Testis (tissue), 3 donors: Measurements from ENCODE around the gene NTM. TPM values are rescaled to one million over a fixed set of nuclear protein-coding genes. Genes with fewer than 3 reads are reported as not detected.

Experiments used
- DNase-seq: peaks from one replicate; pipeline ENCODE4 v3.0.0-alpha.2; 2019
- H3K27ac ChIP-seq, 2 donors: fragments of 200-600 bp; sonication (generic); one replicate each; pipeline ENCODE4 v1.5.1; 2019
- H3K27me3 ChIP-seq: fragments of 200-600 bp; sonication (generic); one replicate; pipeline ENCODE4 v1.5.1; 2019
- H3K36me3 ChIP-seq: fragments of 200-600 bp; sonication (generic); one replicate; pipeline ENCODE4 v1.5.1; 2017; ENCODE audit warnings: low read depth; ENCODE audit errors: missing control alignments
- H3K4me1 ChIP-seq: fragments of 200-600 bp; sonication (generic); one replicate; pipeline ENCODE4 v1.5.1; 2019
- H3K4me3 ChIP-seq, 2 donors: fragments of 200-600 bp; sonication (generic); one replicate each; pipeline ENCODE4 v1.5.1; 2017 to 2019
- H3K9me3 ChIP-seq: fragments of 200-600 bp; sonication (generic); one replicate; pipeline ENCODE4 v1.5.1; 2017
- POLR2A ChIP-seq: fragments of 450-650 bp; IDR thresholded peaks from one replicate; pipeline ENCODE4 v1.6.1; 2017; ENCODE audit warnings: antibody characterized with exemption, mild to moderate bottlenecking, moderate library complexity
- WGBS, 2 donors: methylation state at CpG; one replicate each; pipeline ENCODE4 v1.1.5; 2018; 5-methylcytosine and 5-hydroxymethylcytosine counted together
- intact Hi-C: fragments of 100-400 bp; cut with DNase I; formaldehyde crosslinking; loops from one replicate; pipeline ENCODE4 v1.15.1; 2023; ENCODE audit warnings: low total_unique reads
- polyA plus RNA-seq: library from polyadenylated mRNA; stranded (reverse); fragments of 350-450 nt; fragmentation: Illumina TruSeq; extraction: RNeasy Lipid Tissue Mini Kit (QIAGEN cat#74804); gene quantifications from one replicate; pipeline ENCODE4 v1.2.3, GENCODE V29; 2014; ENCODE audit warnings: low read depth, low replicate concordance; ENCODE audit not compliant: insufficient read depth
- total RNA-seq, 2 donors: library from RNA; depleted of rRNA; stranded (reverse); fragments of >200 nt; gene quantifications; one replicate each; pipeline ENCODE4 v1.2.3, GENCODE V29; 2016
- TF ChIP-seq, protein P1 (sequence below), 3 experiments: fragments of 450-650 bp in 2 of 3; fragments of 200-600 bp in 1 of 3; sonication (generic) in 1 of 3; IDR thresholded peaks; one replicate each; pipeline ENCODE4 v1.5.1; 2016 to 2019; ENCODE audit warnings: antibody characterized with exemption in 3 of 3, mild to moderate bottlenecking in 2 of 3, moderate library complexity in 1 of 3

The NTM gene
- total and polyA plus RNA-seq, 3 donors from 2014 or later = 1.7 to 4.5 (median 1.8) TPM

DNA sequence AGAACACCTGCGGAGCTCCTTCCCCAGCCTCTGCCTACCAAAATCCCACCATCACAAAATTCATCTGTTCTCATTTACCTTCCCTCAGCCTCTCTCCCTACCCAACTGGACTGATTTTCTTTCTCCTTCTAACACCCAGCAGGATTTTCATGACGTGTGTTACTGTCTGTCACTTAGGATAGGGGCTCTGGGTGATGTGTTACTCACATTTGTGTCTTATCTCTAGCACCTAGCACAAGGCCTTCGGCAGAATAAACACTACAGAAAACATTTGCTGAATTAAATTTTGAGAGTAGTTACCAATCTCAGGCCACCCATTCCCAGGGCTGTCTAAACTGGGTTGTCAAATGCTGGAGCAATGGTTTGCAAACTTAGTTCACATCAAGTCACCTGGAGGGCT lies 88.0 kb downstream of the NTM start:
- no peak for DNase-seq
- Histone ChIP-seq H3K27ac (no peak overlapping the region), H3K36me3 (no peaks in the 10 kb centered on the region), H3K9me3 (no peaks in the 10 kb centered on the region), H3K27me3 (no peaks in the 10 kb centered on the region), H3K4me3 (no peak overlapping the region), H3K4me1 (peaks cover 15% of the 10 kb centered on the region)
- WGBS, 2 donors = 63 to 69% methylated on average over 3 of the region's 3 CpGs
- intact Hi-C loops = no loop called here
- TF ChIP-seq, protein P1, sequence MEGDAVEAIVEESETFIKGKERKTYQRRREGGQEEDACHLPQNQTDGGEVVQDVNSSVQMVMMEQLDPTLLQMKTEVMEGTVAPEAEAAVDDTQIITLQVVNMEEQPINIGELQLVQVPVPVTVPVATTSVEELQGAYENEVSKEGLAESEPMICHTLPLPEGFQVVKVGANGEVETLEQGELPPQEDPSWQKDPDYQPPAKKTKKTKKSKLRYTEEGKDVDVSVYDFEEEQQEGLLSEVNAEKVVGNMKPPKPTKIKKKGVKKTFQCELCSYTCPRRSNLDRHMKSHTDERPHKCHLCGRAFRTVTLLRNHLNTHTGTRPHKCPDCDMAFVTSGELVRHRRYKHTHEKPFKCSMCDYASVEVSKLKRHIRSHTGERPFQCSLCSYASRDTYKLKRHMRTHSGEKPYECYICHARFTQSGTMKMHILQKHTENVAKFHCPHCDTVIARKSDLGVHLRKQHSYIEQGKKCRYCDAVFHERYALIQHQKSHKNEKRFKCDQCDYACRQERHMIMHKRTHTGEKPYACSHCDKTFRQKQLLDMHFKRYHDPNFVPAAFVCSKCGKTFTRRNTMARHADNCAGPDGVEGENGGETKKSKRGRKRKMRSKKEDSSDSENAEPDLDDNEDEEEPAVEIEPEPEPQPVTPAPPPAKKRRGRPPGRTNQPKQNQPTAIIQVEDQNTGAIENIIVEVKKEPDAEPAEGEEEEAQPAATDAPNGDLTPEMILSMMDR (IDR thresholded peaks at IDR 0.05) = no peak
- no peak for TF ChIP-seq POLR2A

DNA sequence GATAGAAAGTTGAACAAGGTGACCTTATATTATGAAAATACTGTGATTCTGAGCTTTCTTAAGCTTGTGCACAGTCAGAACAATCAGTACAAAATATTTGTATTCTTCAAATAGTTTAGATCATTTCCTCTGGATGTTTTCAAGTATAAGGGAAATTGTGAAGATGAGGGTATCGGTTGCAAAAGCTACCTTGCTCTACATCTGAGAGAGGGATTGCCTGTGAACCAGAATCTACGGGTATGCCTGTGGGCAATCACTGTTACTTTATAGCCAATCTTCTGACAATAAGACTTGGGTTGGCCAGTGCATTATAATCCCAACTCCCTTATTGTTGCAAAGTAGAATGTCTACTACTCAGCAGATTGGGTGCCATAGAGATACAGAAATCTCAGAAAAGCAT lies 90.5 kb downstream of the NTM start:
- H3K4me1 ChIP-seq = peaks cover 6% of the 10 kb centered on the region
- H3K4me3 ChIP-seq = no peak overlapping the region
- WGBS, 2 donors = 77 to 83% methylated on average over 2 of the region's 2 CpGs
- no peaks in the 10 kb centered on the region for H3K36me3 ChIP-seq
- H3K27ac ChIP-seq = no peak overlapping the region
- intact Hi-C loops = no loop called here
- H3K27me3 ChIP-seq = no peaks in the 10 kb centered on the region
- no peaks in the 10 kb centered on the region for H3K9me3 ChIP-seq
- TF ChIP-seq, protein P1 (IDR thresholded peaks at IDR 0.05) = no peak
- no peak for TF ChIP-seq POLR2A
- DNase-seq = no peak

DNA sequence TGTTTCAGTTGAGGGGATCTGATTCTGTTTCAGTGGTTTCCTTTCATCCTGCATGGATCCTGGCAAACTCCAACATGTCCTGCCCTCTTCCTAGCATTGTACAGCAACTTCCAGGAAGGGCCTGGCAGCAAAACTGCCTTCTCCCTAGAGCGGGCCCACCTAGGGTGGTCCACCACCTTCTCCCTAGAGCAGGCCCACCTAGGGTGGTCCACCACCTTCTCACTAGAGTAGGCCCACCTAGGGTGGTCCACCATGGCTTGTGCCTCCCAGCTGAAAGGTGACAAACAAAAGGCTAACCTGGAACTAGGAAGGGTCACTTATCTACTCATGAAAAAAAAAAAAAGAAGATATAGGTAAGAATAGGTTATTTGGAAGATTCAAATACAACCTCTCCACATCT lies 92.2 kb downstream of the NTM start:
- WGBS, 2 donors = 89 to 100% methylated on average over 1 of the region's 1 CpG
- H3K9me3 ChIP-seq = no peaks in the 10 kb centered on the region

DNA sequence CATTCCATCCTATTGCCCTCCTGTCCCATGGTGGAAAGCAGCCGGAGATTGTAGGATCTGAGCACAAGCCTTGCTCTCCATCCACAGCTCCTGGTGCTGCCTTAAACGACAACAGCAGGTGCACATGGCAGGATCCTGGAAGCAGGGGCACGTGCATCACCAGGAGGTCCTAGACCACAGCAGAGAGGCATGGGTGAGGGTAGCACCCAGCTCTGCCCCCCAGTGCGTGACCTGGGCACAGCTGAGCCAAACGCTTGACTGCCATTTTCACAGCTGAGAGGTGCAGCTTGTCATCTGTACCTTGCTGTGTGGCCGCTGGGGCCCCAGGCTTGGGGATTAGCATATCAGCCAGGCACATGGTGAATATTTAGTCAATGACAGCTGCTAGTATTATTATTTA lies 92.7 kb downstream of the NTM start:
- intact Hi-C loops = no loop called here
- no peak overlapping the region for H3K27ac ChIP-seq
- no peaks in the 10 kb centered on the region for H3K36me3 ChIP-seq
- no peak for TF ChIP-seq POLR2A
- TF ChIP-seq, protein P1 (IDR thresholded peaks at IDR 0.05) = no peak
- H3K27me3 ChIP-seq = no peaks in the 10 kb centered on the region
- H3K4me1 ChIP-seq = no peaks in the 10 kb centered on the region
- H3K9me3 ChIP-seq = no peaks in the 10 kb centered on the region
- no peak overlapping the region for H3K4me3 ChIP-seq
- WGBS, 2 donors = 64 to 75% methylated on average over 6 of the region's 6 CpGs
- DNase-seq = no peak

More for the DNA sequence above, 92.2 kb downstream of the NTM start:
- Histone ChIP-seq H3K4me3 (no peak overlapping the region), H3K27me3 (no peaks in the 10 kb centered on the region), H3K4me1 (no peaks in the 10 kb centered on the region), H3K36me3 (no peaks in the 10 kb centered on the region), H3K27ac (no peak overlapping the region)
- no peak for DNase-seq
- TF ChIP-seq POLR2A = no peak
- TF ChIP-seq, protein P1 (IDR thresholded peaks at IDR 0.05) = no peak
- intact Hi-C loops = no loop called here

DNA sequence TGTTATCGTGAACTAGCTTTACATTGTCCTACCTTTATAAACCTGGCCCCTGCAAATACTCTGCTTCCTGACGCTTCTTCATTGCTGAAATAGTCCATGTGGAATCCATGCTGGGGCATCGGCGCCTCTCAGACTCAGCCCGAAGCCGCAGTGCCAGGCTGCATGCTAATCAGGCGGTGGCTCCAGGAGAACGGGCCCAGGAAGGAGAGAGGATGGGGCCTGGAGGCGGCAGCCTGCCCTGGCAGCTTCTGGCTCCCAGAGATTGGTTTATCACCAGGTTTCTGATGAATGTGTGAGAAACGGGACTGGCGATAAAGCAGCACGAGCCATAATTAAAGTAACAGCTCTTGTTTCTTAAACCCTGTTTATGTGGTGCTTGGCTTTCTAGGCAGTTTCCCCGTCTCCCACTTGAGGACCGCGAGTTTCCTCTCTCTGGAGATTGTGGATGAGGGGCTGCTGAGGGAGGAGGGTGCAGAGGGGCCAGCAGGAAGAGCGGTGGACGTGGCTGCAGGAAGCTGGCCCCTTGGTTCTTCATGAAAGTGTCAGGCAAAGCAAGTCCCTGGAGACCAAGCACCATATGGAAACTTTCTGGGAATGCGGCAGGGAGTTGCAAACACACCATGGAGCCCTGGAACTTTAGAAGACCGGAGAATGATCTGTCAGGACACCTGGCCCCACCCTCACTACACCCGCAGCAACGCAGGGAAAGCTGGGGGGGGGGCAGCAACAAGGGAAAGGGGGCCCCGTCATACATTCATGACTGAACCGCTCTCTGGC lies 93.4 kb downstream of the NTM start:
- no peaks in the 10 kb centered on the region for H3K36me3 ChIP-seq
- WGBS, 2 donors = 26 to 41% methylated on average over 23 of the region's 23 CpGs
- no peaks in the 10 kb centered on the region for H3K9me3 ChIP-seq
- no peak for TF ChIP-seq POLR2A
- TF ChIP-seq, protein P1 (IDR thresholded peaks at IDR 0.05) = no peak
- no peak overlapping the region for H3K4me3 ChIP-seq
- no peaks in the 10 kb centered on the region for H3K4me1 ChIP-seq
- H3K27me3 ChIP-seq = no peaks in the 10 kb centered on the region
- H3K27ac ChIP-seq = no peak overlapping the region
- DNase-seq = no peak
- intact Hi-C loops = no loop called here
